ENCODE measurements around the gene MT2A. TPM values are rescaled to one million over a fixed set of nuclear protein-coding genes. Genes with fewer than 3 reads are reported as not detected.

The MT2A gene
- total RNA-seq, 2 donors from 2014 or later, result 549 to 1,013 TPM

DNA sequence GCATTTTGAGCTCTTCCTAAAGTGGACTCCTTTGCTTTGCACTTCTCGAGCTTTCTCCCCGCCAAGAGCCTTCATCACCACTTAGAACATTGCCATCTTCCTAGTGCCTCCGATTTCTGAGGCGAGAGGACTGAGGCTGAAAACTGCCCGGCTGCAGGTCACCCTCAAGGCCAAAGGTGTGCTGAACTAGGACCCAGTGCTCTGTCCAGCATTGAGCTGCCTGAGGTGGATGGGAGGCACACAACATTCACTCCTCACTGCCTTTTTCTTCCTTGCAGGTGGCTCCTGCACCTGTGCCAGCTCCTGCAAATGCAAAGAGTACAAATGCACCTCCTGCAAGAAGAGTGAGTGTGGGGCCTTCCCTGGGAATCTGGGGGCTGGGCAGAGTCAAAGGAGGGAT, 35.4 kb downstream of the MT2A start:
- no peak for DNase-seq (ENCODE audit: low spot score)
- Mint-ChIP-seq H3K9me3 (no peaks in the 10 kb centered on the region), H3K27me3 (peaks cover 19 to 48% of the 10 kb centered on the region in 2 donors), H3K36me3 (no peaks in the 10 kb centered on the region), H3K4me1 (ENCODE audit: low read depth in 2 of 2) (peaks cover 20 to 23% of the 10 kb centered on the region in 2 donors), H3K27ac (no peak overlapping the region), H3K4me3 (peak overlapping the region; percentile 65)
- no peak for ATAC-seq

GRCh38 chr16:56645311-56645710, 36.9 kb downstream of the MT2A start:
- no peaks in the 10 kb centered on the region for H3K36me3 Mint-ChIP-seq
- no peak overlapping the region for H3K4me3 Mint-ChIP-seq
- H3K4me1 Mint-ChIP-seq (ENCODE audit: low read depth in 2 of 2), result peaks cover 20 to 22% of the 10 kb centered on the region in 2 donors
- H3K9me3 Mint-ChIP-seq, result no peaks in the 10 kb centered on the region
- peaks cover 19 to 42% of the 10 kb centered on the region in 2 donors for H3K27me3 Mint-ChIP-seq
- ATAC-seq (no peak), DNase-seq (ENCODE audit: low spot score) (no peak)
- no peak overlapping the region for H3K27ac Mint-ChIP-seq

DNA sequence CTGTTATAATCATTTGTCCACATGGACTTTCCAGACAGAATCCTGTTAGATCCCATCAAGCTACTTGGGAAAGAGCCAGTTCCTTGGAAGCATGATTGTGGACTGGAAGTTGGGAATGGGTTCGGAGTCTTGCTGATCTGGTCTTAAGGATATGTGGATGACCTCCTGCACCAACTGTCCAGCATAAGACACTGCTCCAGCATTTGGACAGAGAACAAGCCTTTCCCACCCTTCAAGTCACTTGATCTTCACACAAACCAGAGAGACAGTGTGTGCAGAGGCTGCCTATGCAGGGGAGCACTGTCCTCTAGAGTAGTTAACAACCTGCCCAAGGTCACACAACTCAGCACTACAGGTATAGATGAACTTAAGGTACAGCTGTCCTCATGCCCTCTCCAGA, 37.5 kb downstream of the MT2A start:
- ATAC-seq (no peak), DNase-seq (ENCODE audit: low spot score) (no peak)
- Mint-ChIP-seq H3K4me3 (no peak overlapping the region), H3K4me1 (ENCODE audit: low read depth in 2 of 2) (peaks cover 20 to 22% of the 10 kb centered on the region in 2 donors), H3K27ac (no peak overlapping the region), H3K36me3 (no peaks in the 10 kb centered on the region), H3K9me3 (no peaks in the 10 kb centered on the region), H3K27me3 (peaks cover 19 to 37% of the 10 kb centered on the region in 2 donors)

DNA sequence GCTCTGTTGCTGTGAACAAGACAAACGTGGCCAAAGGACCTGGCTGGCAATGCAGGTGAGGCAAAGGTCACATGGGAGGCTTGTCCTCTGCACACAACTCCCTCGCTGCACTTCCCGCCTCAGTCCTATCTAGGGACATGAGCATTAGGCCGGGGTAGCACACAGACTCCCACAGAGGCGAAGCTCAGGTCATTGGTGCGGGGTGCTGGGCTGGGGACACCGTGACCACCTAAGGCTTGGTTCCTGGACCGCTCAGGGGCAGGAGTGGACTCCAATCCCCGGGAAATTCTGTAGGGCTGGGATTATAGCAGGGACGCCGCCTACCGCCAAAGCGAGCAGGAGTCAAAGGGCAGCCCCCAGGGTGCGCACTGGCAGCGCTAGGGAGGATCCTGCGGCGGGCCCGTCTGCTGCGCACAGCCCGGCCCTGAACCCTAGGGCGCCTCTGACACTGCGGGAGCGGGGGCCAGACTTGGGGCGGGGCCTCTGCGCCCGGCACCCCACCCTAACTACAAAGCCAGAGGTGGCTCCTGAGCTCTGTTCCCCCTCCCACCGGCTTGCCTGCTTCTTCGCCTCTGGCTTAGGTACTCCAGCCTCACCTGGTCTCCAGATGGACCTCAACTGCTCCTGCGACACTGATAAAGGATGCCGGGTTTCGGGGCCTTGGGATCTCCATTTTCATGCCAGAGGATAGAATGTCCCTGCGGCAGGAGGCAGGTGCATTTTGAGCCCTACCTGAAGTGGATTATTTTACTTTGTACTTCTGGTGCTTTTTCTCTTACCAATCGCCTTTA, 39.5 kb downstream of the MT2A start:
- Mint-ChIP-seq H3K4me1 (ENCODE audit: low read depth in 2 of 2) (peaks cover 10 to 11% of the 10 kb centered on the region in 2 donors), H3K4me3 (no peak overlapping the region), H3K9me3 (no peaks in the 10 kb centered on the region), H3K27ac (no peak overlapping the region), H3K36me3 (no peaks in the 10 kb centered on the region), H3K27me3 (peaks cover 16 to 31% of the 10 kb centered on the region in 2 donors)
- DNase-seq (ENCODE audit: low spot score), result no peak
- ATAC-seq, result no peak

- Mint-ChIP-seq H3K27me3 (peaks cover 17 to 25% of the 10 kb centered on the region in 2 donors), H3K9me3 (no peaks in the 10 kb centered on the region), H3K36me3 (no peaks in the 10 kb centered on the region), H3K27ac (peak overlapping the region in 1 of 2 donors; percentile 54), H3K4me3 (no peak overlapping the region), H3K4me1 (ENCODE audit: low read depth in 2 of 2) (peaks cover under 1 to 1% of the 10 kb centered on the region in 2 donors)
- ATAC-seq (no peak), DNase-seq (ENCODE audit: low spot score) (no peak)
These were observed 40.9 kb downstream of the MT2A start for GRCh38 chr16:56649271-56649670.

- Mint-ChIP-seq H3K27ac (no peak overlapping the region), H3K27me3 (peaks cover 17 to 20% of the 10 kb centered on the region in 2 donors), H3K36me3 (no peaks in the 10 kb centered on the region), H3K4me3 (no peak overlapping the region), H3K9me3 (no peaks in the 10 kb centered on the region), H3K4me1 (ENCODE audit: low read depth in 2 of 2) (no peaks in the 10 kb centered on the region)
- ATAC-seq, result no peak
- no peak for DNase-seq (ENCODE audit: low spot score)
These were observed 41.4 kb downstream of the MT2A start for GRCh38 chr16:56649820-56650219.

DNA sequence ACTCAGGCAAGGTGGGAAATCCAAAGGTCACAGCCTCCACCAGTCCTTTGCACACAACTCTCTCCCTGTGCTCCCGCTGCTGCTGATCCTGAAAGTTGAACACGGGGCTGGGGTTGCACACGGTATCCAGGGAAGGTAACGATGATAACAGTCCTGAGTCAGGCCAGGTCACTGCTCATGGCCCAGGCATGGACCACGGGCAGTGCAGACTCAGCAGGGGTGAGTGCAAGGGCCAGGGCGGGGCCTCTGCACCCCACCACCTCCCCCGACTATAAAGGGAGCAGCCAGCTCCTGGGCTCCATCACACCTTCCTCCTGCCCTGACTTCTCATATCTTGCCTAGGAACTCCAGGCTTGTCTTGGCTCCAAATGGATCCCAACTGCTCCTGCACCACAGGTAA, 43.2 kb downstream of the MT2A start, which contains the start of gene MT1B:
Gene MT1B, plus strand, starts transcription at position 301 of the 400 bp plus-strand sequence. Its CDS starts 68 bp downstream, at position 369.
- Mint-ChIP-seq H3K36me3 (no peaks in the 10 kb centered on the region), H3K4me1 (ENCODE audit: low read depth in 2 of 2) (no peaks in the 10 kb centered on the region), H3K4me3 (no peak within 1 kb of the TSS), H3K27me3 (peaks cover 8 to 15% of the 10 kb centered on the region in 2 donors), H3K27ac (no peak within 1 kb of the TSS), H3K9me3 (no peaks in the 10 kb centered on the region)
- DNase-seq (ENCODE audit: low spot score), result no peak
- no peak for ATAC-seq

GRCh38 chr16:56652600-56652999, 44.2 kb downstream of the MT2A start:
- no peak overlapping the region for H3K4me3 Mint-ChIP-seq
- ATAC-seq (no peak), DNase-seq (ENCODE audit: low spot score) (no peak)
- H3K27ac Mint-ChIP-seq, result no peak overlapping the region
- no peaks in the 10 kb centered on the region for H3K9me3 Mint-ChIP-seq
- H3K36me3 Mint-ChIP-seq, result no peaks in the 10 kb centered on the region
- H3K27me3 Mint-ChIP-seq, result peaks cover under 1 to 9% of the 10 kb centered on the region in 2 donors
- H3K4me1 Mint-ChIP-seq (ENCODE audit: low read depth in 2 of 2), result peaks cover 0 to 3% of the 10 kb centered on the region in 2 donors

DNA sequence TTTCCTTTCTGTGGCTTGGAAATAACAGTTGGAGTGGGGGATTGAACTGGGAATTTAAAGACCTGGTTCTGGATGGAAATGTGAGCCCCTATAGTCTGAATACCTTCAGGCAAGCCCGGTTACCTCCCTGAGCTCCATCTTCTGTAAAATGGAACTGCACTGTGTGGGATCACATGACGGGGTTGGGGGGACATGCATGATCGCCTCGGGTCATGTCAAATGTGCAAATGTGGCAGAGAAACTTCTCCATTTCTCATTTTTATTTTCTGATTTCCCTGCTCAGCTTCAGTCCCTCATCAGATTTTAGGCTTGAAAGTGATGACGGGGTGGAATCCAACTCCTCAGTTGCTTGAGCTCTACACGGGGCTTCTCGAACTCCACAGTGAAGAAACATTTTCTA, 44.8 kb downstream of the MT2A start:
- H3K4me3 Mint-ChIP-seq, result no peak overlapping the region
- H3K36me3 Mint-ChIP-seq, result no peaks in the 10 kb centered on the region
- peaks cover 5 to 8% of the 10 kb centered on the region in 2 donors for H3K4me1 Mint-ChIP-seq (ENCODE audit: low read depth in 2 of 2)
- no peak for DNase-seq (ENCODE audit: low spot score)
- peaks cover 0 to 9% of the 10 kb centered on the region in 2 donors for H3K27me3 Mint-ChIP-seq
- no peaks in the 10 kb centered on the region for H3K9me3 Mint-ChIP-seq
- ATAC-seq, result no peak
- no peak overlapping the region for H3K27ac Mint-ChIP-seq

GRCh38 chr16:56657555-56658326, 49.4 kb downstream of the MT2A start, which contains the start of gene MT1F:
MT1F (plus strand) TSS chr16:56657959; CDS start chr16:56658059, 100 bp downstream.
- peak within 1 kb of the TSS; percentile 95 for H3K4me3 Mint-ChIP-seq
- peaks cover 5 to 18% of the 10 kb centered on the region in 2 donors for H3K4me1 Mint-ChIP-seq (ENCODE audit: low read depth in 2 of 2)
- ATAC-seq (peak; percentile 88 to 94), DNase-seq (ENCODE audit: low spot score) (peak; percentile 67)
- H3K27me3 Mint-ChIP-seq, result peaks cover 15 to 16% of the 10 kb centered on the region in 2 donors
- H3K9me3 Mint-ChIP-seq, result no peaks in the 10 kb centered on the region
- no peaks in the 10 kb centered on the region for H3K36me3 Mint-ChIP-seq
- peak within 1 kb of the TSS; percentile 74 to 92 for H3K27ac Mint-ChIP-seq

DNA sequence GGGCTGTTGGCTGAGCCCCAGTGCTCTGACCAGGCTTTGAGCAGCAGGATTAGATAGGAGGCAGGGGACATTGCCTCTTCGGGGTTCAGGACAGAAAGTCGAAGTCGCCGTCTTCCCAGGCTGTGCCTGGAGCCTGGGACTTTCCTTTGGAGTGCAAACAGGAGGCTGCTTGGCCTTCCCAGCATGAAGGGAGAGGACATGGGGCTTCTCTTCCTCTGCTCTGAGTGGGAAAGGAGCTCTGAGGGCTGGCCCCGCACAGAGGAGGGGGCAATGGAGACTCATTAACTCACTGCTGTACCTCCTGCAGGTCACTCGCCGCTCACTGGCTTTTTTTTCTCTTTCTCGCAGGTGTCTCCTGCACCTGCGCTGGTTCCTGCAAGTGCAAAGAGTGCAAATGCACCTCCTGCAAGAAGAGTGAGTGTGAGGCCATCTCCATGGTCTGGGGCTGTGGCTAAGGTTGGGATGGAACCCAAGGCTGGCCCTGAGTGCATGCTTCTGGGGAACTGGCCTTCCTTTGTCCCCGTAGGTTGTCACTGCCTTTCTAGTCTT, 50.0 kb downstream of the MT2A start:
- Mint-ChIP-seq H3K36me3 (no peaks in the 10 kb centered on the region), H3K4me1 (ENCODE audit: low read depth in 2 of 2) (peaks cover 8 to 21% of the 10 kb centered on the region in 2 donors), H3K4me3 (peak overlapping the region; percentile 95), H3K27me3 (peaks cover 14 to 21% of the 10 kb centered on the region in 2 donors), H3K27ac (peak overlapping the region; percentile 74 to 92), H3K9me3 (no peaks in the 10 kb centered on the region)
- DNase-seq (ENCODE audit: low spot score) (no peak), ATAC-seq (no peak)
